NB4 (cell line): ENCODE results near the gene CHST11.

Experiments
- CTCF ChIP-seq: IDR thresholded peaks from one replicate; pipeline ENCODE4 v1.5.1; 2012; ENCODE audit warnings: low read depth, low read length
- MYC ChIP-seq: IDR thresholded peaks from 2 replicates; pipeline ENCODE4 v1.6.1; 2011; ENCODE audit warnings: low read depth, low read length
- POLR2A ChIP-seq: IDR thresholded peaks from 2 replicates; pipeline ENCODE4 v1.6.1; 2011; ENCODE audit warnings: mild to moderate bottlenecking; ENCODE audit not compliant: insufficient read length; ENCODE audit errors: extremely low read depth
- TF ChIP-seq, protein P1 (sequence below): IDR thresholded peaks from 2 replicates; pipeline ENCODE4 v1.6.1; 2011; ENCODE audit warnings: low read depth, low read length

DNA sequence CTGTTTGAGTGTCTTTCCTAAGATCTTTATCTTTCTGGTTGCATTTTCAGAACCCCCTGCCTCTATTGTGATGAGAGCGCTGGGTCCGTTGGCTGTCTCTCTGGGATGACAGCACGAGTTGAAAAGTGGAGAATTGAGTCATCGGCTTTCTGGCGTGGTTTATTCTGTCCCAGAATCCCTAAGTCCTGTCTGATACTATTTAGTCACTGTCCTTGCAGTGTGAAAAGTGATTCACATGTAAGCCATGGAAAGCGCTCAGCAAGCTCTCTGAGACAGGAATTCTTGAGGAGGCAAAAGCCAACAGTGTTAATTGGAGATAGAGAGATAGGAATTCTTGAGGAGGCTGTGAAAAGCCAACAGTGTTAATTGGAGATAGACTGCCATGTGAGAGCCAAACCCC, 121.7 kb downstream of the CHST11 start:
- no peak for TF ChIP-seq CTCF
- TF ChIP-seq POLR2A, result no peak
- TF ChIP-seq, protein P1, sequence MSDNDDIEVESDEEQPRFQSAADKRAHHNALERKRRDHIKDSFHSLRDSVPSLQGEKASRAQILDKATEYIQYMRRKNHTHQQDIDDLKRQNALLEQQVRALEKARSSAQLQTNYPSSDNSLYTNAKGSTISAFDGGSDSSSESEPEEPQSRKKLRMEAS, result no peak
- no peak for TF ChIP-seq MYC
